Tracheal epithelial cell (primary cell): ENCODE results near the gene KAT5. TPM values are rescaled to one million over a fixed set of nuclear protein-coding genes. Genes with fewer than 3 reads are reported as not detected.

ENCODE experiments used
- total RNA-seq: library from RNA; depleted of rRNA; stranded (reverse); fragments of >200 nt; gene quantifications from 2 replicates; pipeline ENCODE4 v1.2.1, GENCODE V29; 2014

KAT5 gene
- 33.0 and 43.6 TPM in 2 replicates for total RNA-seq

GRCh38 chr11:65711785-65712632, at the start of gene KAT5:
KAT5 (plus strand) TSS chr11:65712252; CDS start chr11:65712268, 16 bp downstream.

GRCh38 chr11:65662799-65663638, 49.0 kb upstream of the KAT5 start, which contains the start of gene RELA:
RELA (minus strand) TSS chr11:65662916; CDS start chr11:65662832, 84 bp downstream.

GRCh38 chr11:65720211-65720934, 8.3 kb downstream of the KAT5 start, which contains the start of gene RNASEH2C:
RNASEH2C (minus strand) TSS chr11:65720798; CDS start chr11:65720758, 40 bp downstream.

Other genes starting within 250 kb of the KAT5 start
- 4,567 and 7,714 TPM in 2 replicates for gene MALAT1, start 213.2 kb upstream of the KAT5 start, total RNA-seq
- 58.4 and 75.9 TPM in 2 replicates for gene SCYL1, start 187.2 kb upstream of the KAT5 start, total RNA-seq
- 19.8 and 39.0 TPM in 2 replicates for gene LTBP3, start 153.9 kb upstream of the KAT5 start, total RNA-seq
- gene ZNRD2, start 141.8 kb upstream of the KAT5 start, total RNA-seq = 63.3 and 88.9 TPM in 2 replicates
- 12.1 and 17.6 TPM in 2 replicates for gene FAM89B, start 139.7 kb upstream of the KAT5 start, total RNA-seq
- gene EHBP1L1, start 136.2 kb upstream of the KAT5 start, total RNA-seq = 60.1 and 66.3 TPM in 2 replicates
- 0.48 and 3.2 TPM in 2 replicates for gene KCNK7, start 116.5 kb upstream of the KAT5 start, total RNA-seq
- 15.6 and 33.7 TPM in 2 replicates for gene MAP3K11, start 98.0 kb upstream of the KAT5 start, total RNA-seq
- 11.3 and 15.4 TPM in 2 replicates for gene PCNX3, start 96.5 kb upstream of the KAT5 start, total RNA-seq
- 20.2 and 22.8 TPM in 2 replicates for gene SIPA1, start 74.2 kb upstream of the KAT5 start, total RNA-seq
- 10.7 and 19.0 TPM in 2 replicates for gene RELA, start 49.3 kb upstream of the KAT5 start, total RNA-seq
- 13.9 and 42.2 TPM in 2 replicates for gene RNASEH2C, start 8.5 kb downstream of the KAT5 start, total RNA-seq
- gene AP5B1, start 68.7 kb downstream of the KAT5 start, total RNA-seq = 11.7 and 23.4 TPM in 2 replicates
- 8.1 and 61.7 TPM in 2 replicates for gene OVOL1, start 74.8 kb downstream of the KAT5 start, total RNA-seq
- gene SNX32, start 121.7 kb downstream of the KAT5 start, total RNA-seq = 0.24 and 0.43 TPM in 2 replicates
- gene CFL1, start 145.9 kb downstream of the KAT5 start, total RNA-seq = 598 and 942 TPM in 2 replicates
- 49.4 and 60.2 TPM in 2 replicates for gene MUS81, start 148.2 kb downstream of the KAT5 start, total RNA-seq
- 5.3 and 10.4 TPM in 2 replicates for gene EFEMP2, start 160.5 kb downstream of the KAT5 start, total RNA-seq
- not detected in 2 replicates for gene CTSW, start 167.6 kb downstream of the KAT5 start, total RNA-seq
- 159 and 174 TPM in 2 replicates for gene FIBP, start 176.2 kb downstream of the KAT5 start, total RNA-seq
- 40.7 and 53.5 TPM in 2 replicates for gene CCDC85B, start 178.4 kb downstream of the KAT5 start, total RNA-seq
- gene FOSL1, start 188.1 kb downstream of the KAT5 start, total RNA-seq = 7.0 and 33.3 TPM in 2 replicates
- gene C11orf68, start 206.8 kb downstream of the KAT5 start, total RNA-seq = 6.8 and 18.6 TPM in 2 replicates
- 107 and 153 TPM in 2 replicates for gene DRAP1, start 207.2 kb downstream of the KAT5 start, total RNA-seq
- gene TSGA10IP, start 233.2 kb downstream of the KAT5 start, total RNA-seq = not detected in 2 replicates
- 18.8 and 22.7 TPM in 2 replicates for gene SART1, start 249.5 kb downstream of the KAT5 start, total RNA-seq